Retinal pigment epithelial cell (primary cell): ENCODE data around the gene MEGF8.

Experiments used
- DNase-seq: peaks from one replicate; pipeline ENCODE4 v3.0.0-alpha.2; 2010; ENCODE audit warnings: low read depth
- H3K4me3 ChIP-seq: 2 replicates; pipeline ENCODE4 v1.5.1; 2011; ENCODE audit warnings: mild to moderate bottlenecking, low read length, control low read depth, moderate library complexity
- CTCF ChIP-seq: conservative IDR thresholded peaks from 2 replicates; pipeline ENCODE4 v1.5.1; 2011; ENCODE audit warnings: low read depth, low read length, control low read depth, inconsistent platforms

MEGF8 gene

GRCh38 chr19:42325308-42325895, at the start of gene MEGF8:
Gene MEGF8, plus strand, starts transcription at chr19:42325635. Its CDS starts 609 bp downstream, at chr19:42326244.
- peak; percentile 92 for TF ChIP-seq CTCF
- H3K4me3 ChIP-seq: peak within 1 kb of the TSS; percentile 91

DNA sequence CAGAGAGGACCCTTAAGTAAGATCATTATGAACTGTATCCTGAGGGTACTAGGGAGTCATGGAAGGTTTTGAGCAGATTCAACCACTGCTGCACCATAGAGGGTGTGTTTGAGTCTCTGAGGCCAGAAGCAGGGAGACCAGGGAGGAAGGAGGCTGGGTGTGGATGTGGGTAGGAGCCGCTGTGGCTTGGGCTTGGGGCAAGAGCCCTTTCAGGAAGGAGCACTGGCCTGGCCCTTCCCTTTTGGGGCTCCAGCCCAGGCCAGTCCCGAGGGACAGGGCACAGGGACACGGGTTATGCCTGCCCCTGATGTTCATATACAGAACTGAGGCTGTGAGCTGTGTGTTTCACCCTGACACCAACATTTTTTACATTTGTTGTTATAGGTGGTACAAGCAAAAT, 49.2 kb upstream of the MEGF8 start:
- no peak for DNase-seq
- H3K4me3 ChIP-seq: no peak overlapping the region
- no peak for TF ChIP-seq CTCF

More at GRCh38 chr19:42325308-42325895, at the start of gene MEGF8:
- DNase-seq: peak; percentile 96

GRCh38 chr19:42276821-42277220, 48.6 kb upstream of the MEGF8 start:
- no peak for TF ChIP-seq CTCF
- H3K4me3 ChIP-seq: no peak overlapping the region
- DNase-seq: no peak

- no peak for DNase-seq
- TF ChIP-seq CTCF: no peak
- H3K4me3 ChIP-seq: peak overlapping the region; percentile 0
These were observed 47.5 kb upstream of the MEGF8 start for GRCh38 chr19:42277821-42278451.

- DNase-seq: no peak
- no peak for TF ChIP-seq CTCF
- H3K4me3 ChIP-seq: peak overlapping the region; percentile 0
These were observed 46.8 kb upstream of the MEGF8 start for GRCh38 chr19:42278452-42279154.

DNA sequence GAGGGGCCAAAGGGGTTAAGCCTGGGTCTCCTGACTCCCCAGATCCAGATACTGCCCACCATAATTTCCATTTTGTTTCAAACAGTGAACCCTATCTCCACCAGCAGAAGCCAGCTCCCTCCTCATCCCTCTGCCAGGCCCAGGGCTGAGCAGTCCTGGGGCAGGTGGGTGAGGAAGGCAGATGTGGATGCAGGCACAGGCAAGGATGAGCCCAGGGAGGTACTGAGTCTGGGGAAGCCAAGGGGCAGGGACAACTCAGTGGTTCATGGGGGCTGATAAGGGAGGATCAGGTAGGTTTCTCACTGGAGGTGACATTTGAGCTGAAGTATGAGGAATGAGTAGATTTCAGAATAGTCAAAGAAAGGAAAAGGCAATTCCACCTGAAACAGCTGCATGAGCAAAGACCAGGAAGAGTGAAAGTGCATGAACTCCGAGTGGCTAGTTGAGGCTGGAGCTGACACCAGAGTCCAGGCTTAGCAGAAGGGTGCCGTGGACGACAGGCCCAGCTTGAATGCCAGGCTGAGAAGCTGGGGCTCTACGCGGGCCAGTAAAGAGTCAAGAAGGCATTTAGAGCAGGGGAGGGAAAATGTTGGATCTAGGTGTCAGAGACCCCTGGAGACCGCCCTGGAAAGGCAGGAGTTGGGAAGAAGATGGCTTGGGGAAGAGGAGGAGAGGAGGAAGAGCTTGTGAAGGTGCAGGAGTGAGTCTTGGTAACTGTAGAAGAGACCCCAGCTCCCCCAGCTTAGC, 46.1 kb upstream of the MEGF8 start:
- peak overlapping the region; percentile 69 for H3K4me3 ChIP-seq
- DNase-seq: no peak
- no peak for TF ChIP-seq CTCF
